IPS-20b (cell line): Measurements from ENCODE around the gene TCF12.

Experiments
- H3K27ac ChIP-seq: one replicate; pipeline ENCODE4 v1.5.1; 2013; ENCODE audit warnings: low read length
- H3K27me3 ChIP-seq: 2 replicates; pipeline ENCODE4 v1.6.1; 2013; ENCODE audit warnings: mild to moderate bottlenecking, low read length, inconsistent platforms; ENCODE audit not compliant: insufficient read depth
- H3K36me3 ChIP-seq: 2 replicates; pipeline ENCODE4 v1.6.1; 2013; ENCODE audit warnings: low read depth, mild to moderate bottlenecking, inconsistent platforms, low read length, moderate library complexity; ENCODE audit not compliant: insufficient read depth
- H3K4me1 ChIP-seq: 2 replicates; pipeline ENCODE4 v1.6.1; 2013; ENCODE audit warnings: mild to moderate bottlenecking, control low read depth, inconsistent platforms, low read length, moderate library complexity; ENCODE audit not compliant: insufficient read depth
- H3K4me3 ChIP-seq: 2 replicates; pipeline ENCODE4 v1.5.1; 2013; ENCODE audit warnings: mild to moderate bottlenecking, low read length, inconsistent platforms
- H3K9ac ChIP-seq: 2 replicates; pipeline ENCODE4 v1.6.1; 2013; ENCODE audit warnings: low read depth, mild to moderate bottlenecking, inconsistent platforms, low read length, moderate library complexity
- H3K9me3 ChIP-seq: 2 replicates; pipeline ENCODE4 v1.6.1; 2013; ENCODE audit warnings: mild to moderate bottlenecking, low read depth, low read length, inconsistent platforms; ENCODE audit not compliant: insufficient read depth

Gene TCF12

DNA sequence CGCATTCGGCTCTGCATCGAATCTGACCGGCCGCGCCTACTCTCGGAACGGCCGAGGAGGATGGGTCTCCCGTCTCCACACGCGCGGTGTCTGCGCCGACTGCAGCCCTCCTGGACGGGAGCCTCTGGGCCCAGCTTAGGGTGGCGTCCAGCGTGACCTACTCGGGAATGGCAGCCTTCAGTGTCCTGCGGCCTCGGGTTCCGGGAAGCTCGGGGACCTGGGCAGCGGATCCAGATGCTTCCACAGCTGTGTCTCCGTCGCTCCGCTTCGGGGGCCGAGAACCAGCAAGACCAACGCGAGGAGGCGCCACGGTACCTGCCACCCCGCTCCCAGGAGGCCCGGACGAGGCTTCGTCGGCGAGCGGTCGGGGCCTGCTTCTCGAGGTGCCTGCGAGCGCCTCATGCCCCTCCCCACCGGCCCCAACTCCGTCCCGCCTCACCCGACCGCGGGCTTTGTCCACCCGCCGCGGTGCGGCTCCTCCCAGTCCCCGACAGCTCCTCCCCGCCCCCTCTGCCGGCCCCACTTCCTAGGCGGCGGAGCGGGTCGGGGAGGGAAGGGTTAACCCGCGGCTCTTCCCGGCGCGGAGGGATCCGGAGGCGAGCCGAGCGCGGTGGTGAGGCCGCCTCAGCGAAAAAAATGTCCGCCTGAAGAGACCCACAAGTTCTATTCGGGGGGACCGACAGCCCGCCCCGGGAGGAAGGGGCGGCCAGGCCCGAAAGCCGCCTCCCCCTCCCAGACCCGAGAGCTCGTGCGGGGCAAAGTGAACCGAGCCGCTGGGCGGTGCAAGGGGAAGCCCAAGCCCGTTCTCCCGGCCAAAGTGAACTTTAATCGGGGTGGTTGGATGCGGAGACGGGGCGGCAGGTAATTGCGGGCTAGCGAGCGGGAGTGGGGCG is at the start of gene TCF12:
Gene TCF12 (plus strand): TSS at position 599 of the 893 bp plus-strand sequence. CDS start 1,270 bp downstream, outside the sequence.
- Histone ChIP-seq H3K9ac (peak within 1 kb of the TSS; percentile 82), H3K4me3 (peak within 1 kb of the TSS; percentile 77), H3K36me3 (peaks cover 21% of the 10 kb centered on the region), H3K9me3 (no peaks in the 10 kb centered on the region), H3K4me1 (peaks cover 14% of the 10 kb centered on the region; the same call in 1 of the 2 replicates), H3K27ac (peak within 1 kb of the TSS; percentile 3), H3K27me3 (peaks cover 12% of the 10 kb centered on the region)

DNA sequence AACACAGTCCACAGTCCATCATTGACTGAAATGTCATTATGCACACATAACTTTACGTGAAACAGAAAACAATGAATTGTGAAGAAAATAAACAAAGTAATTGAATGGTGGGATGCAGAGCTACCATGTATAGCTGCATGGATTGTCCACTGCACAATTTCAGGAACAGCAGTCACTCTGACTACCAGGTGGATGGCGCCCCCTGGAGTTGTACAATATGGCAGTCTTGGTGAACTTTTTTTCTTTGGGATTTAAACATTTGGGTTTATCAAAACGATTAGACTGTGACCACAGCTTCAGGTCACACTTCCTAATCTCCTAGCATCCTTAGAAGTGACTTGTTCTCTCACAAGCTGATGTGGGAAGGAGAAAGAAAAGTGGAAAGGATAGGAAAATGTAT is 48.9 kb upstream of the TCF12 start:
- Histone ChIP-seq H3K4me3 (no peak overlapping the region), H3K9ac (no peak overlapping the region), H3K4me1 (peaks cover 14% of the 10 kb centered on the region), H3K27ac (no peak overlapping the region), H3K9me3 (no peaks in the 10 kb centered on the region), H3K36me3 (no peaks in the 10 kb centered on the region), H3K27me3 (no peaks in the 10 kb centered on the region)

DNA sequence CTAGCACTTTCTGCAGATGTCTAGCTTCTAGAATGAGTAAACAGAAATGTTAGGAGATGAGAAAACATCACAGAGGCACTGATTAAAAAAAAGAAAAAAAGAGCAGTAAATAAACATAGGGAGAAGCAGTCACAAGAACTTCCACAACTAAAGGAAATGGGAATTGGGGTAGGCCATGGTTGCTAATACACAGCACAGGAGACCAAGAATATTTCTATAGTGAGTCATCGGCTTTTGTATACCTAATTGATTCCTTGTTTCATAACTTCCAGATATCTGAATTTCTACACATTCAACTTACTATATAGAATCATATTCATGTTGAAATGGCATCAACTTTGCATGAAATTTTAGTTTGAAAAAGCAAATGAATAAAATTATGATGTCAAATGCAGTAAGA is 47.3 kb upstream of the TCF12 start:
- no peaks in the 10 kb centered on the region for H3K9me3 ChIP-seq
- no peak overlapping the region for H3K27ac ChIP-seq
- H3K27me3 ChIP-seq, result no peaks in the 10 kb centered on the region
- H3K4me3 ChIP-seq, result no peak overlapping the region
- no peak overlapping the region for H3K9ac ChIP-seq
- H3K4me1 ChIP-seq, result peaks cover 14% of the 10 kb centered on the region
- H3K36me3 ChIP-seq, result no peaks in the 10 kb centered on the region

DNA sequence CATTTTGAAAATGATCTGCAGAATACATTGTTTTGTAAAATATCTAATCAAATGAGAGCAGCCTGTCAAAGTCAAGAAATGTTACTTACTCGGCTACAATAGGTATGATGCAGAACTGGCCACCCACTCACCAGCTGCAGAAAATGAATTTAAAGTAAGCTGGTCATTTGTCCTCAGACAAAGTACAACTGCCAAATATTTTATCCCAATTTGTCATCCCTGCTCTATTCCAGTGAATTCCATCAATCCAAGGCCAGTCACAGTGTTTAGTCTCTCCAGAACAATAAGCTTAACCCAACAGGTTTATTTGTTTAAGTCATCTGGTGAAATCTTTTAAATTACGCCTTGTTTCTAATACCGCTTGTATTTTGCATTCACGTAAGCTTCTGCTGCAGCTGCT is 46.6 kb upstream of the TCF12 start:
- H3K4me3 ChIP-seq, result no peak overlapping the region
- no peaks in the 10 kb centered on the region for H3K27me3 ChIP-seq

DNA sequence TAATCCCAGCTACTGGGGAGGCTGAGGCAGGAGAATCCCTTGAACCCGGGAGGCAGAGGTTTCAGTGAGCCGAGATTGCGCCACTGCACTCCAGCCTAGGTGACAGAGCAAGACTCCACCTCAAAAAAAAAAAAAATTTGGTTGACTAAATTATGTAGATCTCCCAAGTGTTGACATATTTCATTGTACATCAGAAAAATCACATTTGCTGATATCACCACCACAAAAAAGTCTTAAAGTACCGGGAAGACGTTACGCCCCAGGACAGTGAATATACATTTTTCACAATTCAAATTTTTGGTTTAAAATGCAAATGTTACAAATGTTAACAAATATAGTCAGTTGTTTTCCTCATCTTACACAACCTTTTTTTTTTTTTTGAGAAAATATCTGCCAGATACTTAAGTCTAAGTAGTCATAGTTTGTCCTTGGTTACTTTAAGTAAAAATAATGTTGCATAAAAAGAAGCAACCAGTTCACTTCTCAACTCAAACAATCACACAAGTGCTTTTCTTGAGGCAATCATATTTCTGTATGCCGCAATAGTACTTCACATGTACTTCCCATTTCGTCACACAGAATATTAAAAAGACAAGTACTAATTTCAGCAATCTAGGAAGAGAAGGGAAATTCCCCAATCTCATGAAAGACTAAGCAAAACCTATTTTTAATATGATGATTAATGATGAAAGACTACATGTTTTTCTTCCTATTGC is 41.0 kb upstream of the TCF12 start:
- Histone ChIP-seq H3K4me1 (no peaks in the 10 kb centered on the region), H3K9ac (no peak overlapping the region), H3K9me3 (no peaks in the 10 kb centered on the region), H3K27me3 (no peaks in the 10 kb centered on the region), H3K4me3 (no peak overlapping the region), H3K27ac (no peak overlapping the region), H3K36me3 (no peaks in the 10 kb centered on the region)

More for the DNA sequence above, 46.6 kb upstream of the TCF12 start:
- Histone ChIP-seq H3K27ac (no peak overlapping the region), H3K9ac (no peak overlapping the region), H3K4me1 (peaks cover 14% of the 10 kb centered on the region), H3K9me3 (no peaks in the 10 kb centered on the region), H3K36me3 (no peaks in the 10 kb centered on the region)

DNA sequence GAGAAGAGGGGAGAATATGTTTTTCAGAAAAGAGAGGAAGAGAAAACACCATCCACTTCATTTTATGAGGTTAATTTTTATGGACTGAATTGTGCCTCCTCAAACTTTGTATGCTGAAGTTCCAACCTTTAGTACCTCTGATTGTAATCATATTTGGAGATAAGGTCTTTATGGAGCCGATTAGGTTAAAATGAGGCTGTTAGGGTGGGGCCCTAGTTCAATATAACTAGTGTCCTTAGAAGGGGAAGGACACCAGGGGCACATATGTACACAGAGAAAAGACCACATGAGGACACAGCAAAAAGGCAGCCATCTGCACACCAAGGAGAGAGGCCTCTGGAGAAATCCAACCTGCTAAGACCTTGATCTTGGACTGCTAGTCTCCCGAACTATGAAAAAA is 38.9 kb upstream of the TCF12 start:
- H3K9ac ChIP-seq, result no peak overlapping the region
- H3K4me1 ChIP-seq, result no peaks in the 10 kb centered on the region
- H3K9me3 ChIP-seq, result no peaks in the 10 kb centered on the region
- H3K4me3 ChIP-seq, result no peak overlapping the region
- H3K36me3 ChIP-seq, result no peaks in the 10 kb centered on the region
- H3K27me3 ChIP-seq, result no peaks in the 10 kb centered on the region
- H3K27ac ChIP-seq, result no peak overlapping the region

DNA sequence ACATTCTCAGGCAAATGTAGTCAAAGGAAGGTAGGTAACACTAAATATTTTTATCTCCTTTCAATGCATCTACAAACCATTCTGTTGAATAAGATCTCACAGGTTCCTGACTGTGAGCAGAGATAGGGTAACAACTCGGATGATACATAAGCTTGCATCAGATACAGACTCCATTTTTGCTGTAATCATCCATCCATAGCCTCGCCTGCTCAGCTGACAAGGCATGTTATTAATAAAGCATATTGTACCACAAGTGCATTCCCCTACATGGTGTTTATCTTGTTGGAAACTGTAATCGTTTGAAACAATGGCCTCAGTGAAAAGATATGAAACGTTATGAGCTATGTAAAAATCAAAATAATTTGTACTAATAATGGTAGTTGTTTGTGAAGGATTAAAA is 35.4 kb upstream of the TCF12 start:
- Histone ChIP-seq H3K9ac (no peak overlapping the region), H3K27ac (no peak overlapping the region), H3K4me3 (no peak overlapping the region), H3K4me1 (peaks cover 11% of the 10 kb centered on the region; the same call in 1 of the 2 replicates), H3K27me3 (no peaks in the 10 kb centered on the region), H3K36me3 (no peaks in the 10 kb centered on the region), H3K9me3 (no peaks in the 10 kb centered on the region)

DNA sequence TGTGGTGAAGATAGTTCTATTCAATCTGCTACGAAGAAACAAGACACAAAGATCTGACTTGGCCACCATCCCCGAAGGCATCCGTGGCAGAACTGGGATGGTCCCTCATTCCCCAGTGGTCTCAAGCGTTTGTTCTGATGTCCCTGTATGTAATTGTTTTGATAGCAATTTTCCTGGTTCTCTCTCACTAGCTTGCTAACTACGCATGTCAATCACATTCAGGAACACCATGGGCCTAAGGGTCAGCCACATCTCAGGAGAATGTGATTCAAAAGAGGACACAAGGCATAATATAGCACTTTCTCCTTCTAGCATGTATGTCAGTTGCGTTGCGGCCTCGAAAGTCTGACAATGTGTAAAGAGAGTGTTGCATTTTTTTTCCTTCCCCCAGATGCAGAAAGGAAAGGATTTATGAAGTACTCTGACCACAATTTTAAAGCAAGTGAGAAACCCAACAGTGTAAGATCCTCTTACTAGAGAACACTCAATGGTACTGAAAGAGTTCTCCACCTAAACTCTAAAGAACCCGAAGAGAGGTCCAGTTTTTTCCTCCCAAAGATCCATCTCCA is 32.0 kb upstream of the TCF12 start:
- peaks cover 14% of the 10 kb centered on the region for H3K27me3 ChIP-seq
- no peaks in the 10 kb centered on the region for H3K9me3 ChIP-seq
- peak overlapping the region; percentile 93 for H3K4me3 ChIP-seq
- peaks cover 16% of the 10 kb centered on the region; the same call in 1 of the 2 replicates for H3K4me1 ChIP-seq
- H3K36me3 ChIP-seq, result no peaks in the 10 kb centered on the region
- no peak overlapping the region for H3K27ac ChIP-seq
- peak overlapping the region; percentile 92 for H3K9ac ChIP-seq

DNA sequence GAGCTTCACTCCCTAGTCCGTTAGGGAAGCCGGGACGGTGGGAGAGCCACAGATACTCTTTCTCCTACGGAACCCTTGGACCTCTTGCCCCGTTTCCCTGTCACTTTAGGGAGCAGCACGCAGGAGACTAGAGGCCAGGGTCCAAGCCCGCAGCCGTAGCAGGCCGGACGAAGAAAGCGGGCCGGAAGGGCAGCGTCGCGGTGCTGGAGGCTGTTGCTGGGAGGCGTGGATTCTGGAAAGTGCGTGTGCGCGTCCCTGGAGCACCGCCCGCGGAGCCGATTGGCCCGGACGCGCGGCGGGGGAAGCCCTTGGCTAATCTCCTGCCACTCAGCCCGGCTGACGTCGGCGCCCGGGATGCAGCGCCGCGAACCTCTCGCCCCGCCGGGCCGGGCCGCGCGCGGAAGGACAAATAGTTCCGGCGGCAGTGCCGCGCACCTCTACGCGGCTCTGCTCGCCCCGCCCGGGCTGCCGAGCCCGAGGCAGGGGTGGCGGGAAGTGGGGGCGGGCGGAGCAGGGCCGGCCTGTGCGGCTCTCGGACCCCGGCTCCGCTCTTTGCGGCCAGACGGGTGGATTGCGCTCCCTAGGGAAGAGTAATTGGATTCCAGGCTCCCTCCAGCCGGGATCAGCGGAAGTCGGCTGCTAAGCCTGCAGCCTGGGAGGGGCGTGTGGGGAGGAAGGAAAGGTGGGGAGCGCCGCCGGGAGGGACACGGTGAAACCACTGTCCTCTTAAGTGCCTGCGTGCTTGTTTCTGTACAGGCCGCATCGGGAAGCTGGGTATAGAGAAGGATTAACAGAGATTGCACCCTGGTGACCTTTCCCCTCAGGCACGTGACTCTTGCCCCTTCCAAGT is 31.3 kb upstream of the TCF12 start:
- H3K4me1 ChIP-seq, result peaks cover 16% of the 10 kb centered on the region; the same call in 1 of the 2 replicates
- H3K9me3 ChIP-seq, result no peaks in the 10 kb centered on the region
- H3K4me3 ChIP-seq, result peak overlapping the region; percentile 93
- H3K27ac ChIP-seq, result peak overlapping the region; percentile 78
- peaks cover 15% of the 10 kb centered on the region for H3K27me3 ChIP-seq
- H3K36me3 ChIP-seq, result no peaks in the 10 kb centered on the region
- H3K9ac ChIP-seq, result peak overlapping the region; percentile 92

DNA sequence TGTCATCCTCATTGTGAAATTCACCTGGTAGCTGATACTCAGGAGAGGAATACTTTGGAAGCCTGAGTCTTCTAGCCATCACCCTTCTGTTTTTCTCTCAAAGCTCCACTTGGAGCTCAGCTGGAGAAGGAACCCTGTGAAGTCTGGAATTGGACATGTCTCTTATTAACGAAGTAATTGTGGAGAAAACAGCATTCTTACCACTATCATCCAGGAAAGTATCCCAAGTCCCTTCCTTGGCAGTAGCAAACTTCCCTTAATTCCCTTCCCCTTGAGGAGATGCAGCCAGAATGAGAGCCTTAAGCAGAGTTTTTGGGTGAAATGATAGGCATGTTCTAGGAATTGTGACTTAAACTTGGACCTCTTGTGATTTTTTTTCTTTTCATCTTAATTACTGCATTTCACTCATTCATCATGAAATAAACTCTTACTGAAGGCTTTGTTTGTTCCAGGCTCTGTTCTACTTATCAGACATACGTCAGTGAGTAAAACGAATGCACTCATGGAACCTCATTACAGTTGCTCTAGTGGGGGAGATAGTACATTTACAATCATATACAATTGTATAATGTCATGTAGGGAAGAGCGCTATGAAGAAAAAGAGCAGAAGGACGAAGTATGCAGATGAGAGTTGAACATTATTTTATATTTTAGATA is 30.5 kb upstream of the TCF12 start:
- H3K4me1 ChIP-seq, result peaks cover 16% of the 10 kb centered on the region; the same call in 1 of the 2 replicates
- peak overlapping the region; percentile 93 for H3K4me3 ChIP-seq
- H3K27me3 ChIP-seq, result peaks cover 23% of the 10 kb centered on the region
- H3K9ac ChIP-seq, result peak overlapping the region; percentile 92
- H3K9me3 ChIP-seq, result no peaks in the 10 kb centered on the region
- peak overlapping the region; percentile 78 for H3K27ac ChIP-seq
- H3K36me3 ChIP-seq, result no peaks in the 10 kb centered on the region
